Glomerular visceral epithelial cell (primary cell): ENCODE results near the gene EPGN.
A peak's percentile ranks its signal among the peaks of the same experiment; 100 is the strongest.
"Not testable (repeated sequence)": the region's sequence is repeated elsewhere in the genome, so short reads cannot be mapped to it uniquely, and the experiment has no call there.

ENCODE experiments used
- DNase-seq: peaks from one replicate; pipeline ENCODE4 v3.0.0-alpha.2; 2016; ENCODE audit errors: extremely low spot score

Gene EPGN

GRCh38 chr4:74339501-74339900 lies 31.2 kb downstream of the EPGN start:
- no peak for DNase-seq

- not testable (repeated sequence) for DNase-seq
Observed at GRCh38 chr4:74340421-74340820, 32.2 kb downstream of the EPGN start.

GRCh38 chr4:74344031-74344430 lies 35.8 kb downstream of the EPGN start:
- DNase-seq, result no peak

- no peak for DNase-seq
Observed at GRCh38 chr4:74353858-74354257, 45.6 kb downstream of the EPGN start.

GRCh38 chr4:74357965-74358364 lies 49.7 kb downstream of the EPGN start:
- DNase-seq, result no peak

- no peak for DNase-seq
Observed at GRCh38 chr4:74361671-74362070, 53.4 kb downstream of the EPGN start.

- no peak for DNase-seq
Observed at GRCh38 chr4:74362347-74362746, 54.1 kb downstream of the EPGN start.

- no peak for DNase-seq
Observed at GRCh38 chr4:74364256-74364651, 56.0 kb downstream of the EPGN start.

GRCh38 chr4:74364652-74365491 lies 56.6 kb downstream of the EPGN start, which contains the start of gene EREG:
Gene EREG, plus strand, starts transcription at chr4:74365145. Its CDS starts 164 bp downstream, at chr4:74365309.
- peak; percentile 30 for DNase-seq

- peak; percentile 1 for DNase-seq
Observed at GRCh38 chr4:74365761-74366160, 57.5 kb downstream of the EPGN start.
